ENCODE measurements around the gene NBDY.
"Not testable (repeated sequence)": the region's sequence is repeated elsewhere in the genome, so short reads cannot be mapped to it uniquely, and the experiment has no call there.

The NBDY gene

DNA sequence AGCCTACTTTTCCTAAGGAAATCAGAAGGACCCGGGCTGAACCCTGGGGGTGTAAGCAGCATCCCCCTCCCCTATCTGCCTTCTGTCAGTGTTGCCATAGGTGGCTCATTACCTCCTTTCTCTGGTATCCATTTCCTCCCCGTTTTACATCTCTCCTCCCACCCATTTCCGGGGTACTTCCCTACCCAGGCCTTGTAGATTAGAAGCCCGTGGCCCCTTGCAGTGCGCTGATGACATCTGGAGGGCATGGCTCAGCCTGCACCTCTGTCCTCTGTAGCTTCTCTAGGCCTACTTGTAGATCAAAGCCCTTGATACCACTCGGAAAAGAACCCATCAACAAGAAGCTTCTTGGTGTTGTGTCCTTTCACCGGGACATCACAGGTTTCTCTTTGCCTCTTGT, 71.8 kb downstream of the NBDY start:
- DNase-seq (ENCODE audit: low read depth in 3 of 3): peak in 2 of 3 experiments; percentile 34 to 37

DNA sequence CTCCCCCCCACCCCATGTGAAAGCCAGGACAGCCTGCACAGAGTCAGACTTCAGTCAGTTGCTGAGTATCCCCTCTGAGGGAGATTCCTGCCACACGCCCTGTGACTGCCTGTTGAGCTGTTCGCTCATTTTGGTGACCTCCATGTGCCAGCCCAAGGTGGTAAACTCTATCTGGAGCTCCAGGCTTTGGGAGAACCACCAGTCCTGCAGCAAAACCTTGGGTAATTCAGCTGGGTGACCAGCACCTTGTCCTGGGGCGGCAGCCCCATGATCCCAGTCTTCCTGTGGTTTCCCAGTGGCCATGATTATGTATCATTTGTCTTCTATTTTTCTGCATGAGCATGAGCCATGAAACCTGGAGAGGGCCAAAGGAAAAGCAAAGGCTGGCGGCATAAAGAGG, 73.4 kb downstream of the NBDY start:
- no peak for DNase-seq (ENCODE audit: low read depth in 3 of 3)

DNA sequence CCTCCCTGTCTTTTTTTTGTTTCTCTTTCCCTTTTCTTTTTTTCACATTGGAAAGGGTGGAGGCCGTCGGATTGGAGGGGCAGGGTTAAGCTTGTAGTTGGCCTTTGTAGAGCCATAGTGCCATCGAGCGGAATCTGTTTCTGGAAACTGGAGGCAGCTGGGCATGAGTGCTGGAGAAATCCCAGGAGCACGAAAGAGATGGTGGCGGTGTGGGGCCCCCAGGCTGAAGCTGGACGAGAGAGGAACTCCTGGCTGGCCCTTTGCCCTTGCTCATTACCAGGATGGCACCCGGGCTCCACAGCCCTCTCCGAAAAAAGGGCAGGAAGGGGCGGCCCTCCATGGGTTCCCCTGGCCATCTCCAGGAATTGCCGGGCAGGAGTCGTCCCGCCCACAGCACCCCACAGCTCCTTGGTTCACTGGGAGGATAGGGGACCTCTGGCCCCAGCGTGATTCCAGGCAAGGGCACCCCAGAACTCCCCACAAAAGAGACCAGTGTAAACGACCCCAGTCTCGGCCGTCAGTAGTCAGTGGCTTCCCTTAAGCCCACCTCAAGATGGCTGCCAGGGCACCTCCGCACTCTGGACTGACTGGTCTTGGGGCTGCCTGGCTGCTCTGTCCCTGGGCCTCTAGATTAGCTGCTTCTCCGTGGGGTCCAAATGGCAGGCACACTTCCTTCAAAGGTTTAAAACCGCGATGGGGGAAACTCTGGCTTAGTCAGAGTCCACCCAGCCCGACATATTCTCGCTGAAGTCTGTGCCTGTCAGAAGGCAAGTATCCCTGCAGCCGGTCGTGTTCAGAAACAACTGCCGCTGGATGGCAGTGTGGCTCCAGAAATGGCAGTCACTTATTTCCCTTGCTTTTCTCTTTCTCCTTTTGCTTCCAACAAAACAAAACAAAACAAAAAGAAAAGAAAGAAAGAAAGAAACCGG, 74.1 kb downstream of the NBDY start:
- peak in 2 of 3 experiments; percentile 17 to 23 for DNase-seq (ENCODE audit: low read depth in 3 of 3)

DNA sequence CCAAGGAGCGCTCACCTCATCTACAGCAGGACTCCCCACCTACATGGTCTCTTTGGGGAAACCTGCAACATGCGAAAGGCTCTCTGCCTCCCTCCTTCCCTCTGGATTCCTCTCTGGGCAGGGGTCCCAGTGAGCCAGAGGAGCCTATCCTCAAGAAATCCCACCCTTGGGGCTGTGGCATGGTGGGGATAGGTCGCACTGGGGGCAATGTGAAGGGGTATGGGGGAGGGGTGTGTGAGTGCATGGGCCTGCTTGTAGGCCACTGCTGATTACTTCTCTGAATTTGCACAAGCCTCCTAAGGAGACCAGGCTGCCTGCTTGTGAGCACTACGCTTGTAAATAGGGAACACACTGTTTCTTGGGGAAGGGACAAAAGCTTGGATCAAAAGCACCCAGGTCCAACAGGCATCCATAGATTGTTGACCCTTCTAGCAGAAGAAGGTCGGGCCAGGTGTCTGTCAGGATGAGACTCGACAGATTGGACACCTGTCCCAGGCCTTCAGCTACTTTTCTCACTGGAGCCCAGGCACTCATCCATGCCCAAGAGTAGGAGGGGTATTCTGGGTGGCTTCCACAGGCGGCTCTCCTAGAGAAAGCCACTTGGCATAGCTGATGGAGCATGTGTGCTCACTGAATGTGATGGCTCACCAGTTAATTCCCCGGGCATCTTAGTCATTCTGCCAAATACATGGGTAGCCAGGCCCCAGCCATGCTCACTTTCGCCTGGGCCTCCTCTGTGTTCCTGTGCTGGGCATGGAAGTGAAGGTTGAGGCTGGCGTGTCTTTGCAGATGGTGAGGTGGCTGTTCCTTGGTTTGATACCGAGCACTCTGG, 75.0 kb downstream of the NBDY start:
- DNase-seq (ENCODE audit: low read depth in 3 of 3): no peak

DNA sequence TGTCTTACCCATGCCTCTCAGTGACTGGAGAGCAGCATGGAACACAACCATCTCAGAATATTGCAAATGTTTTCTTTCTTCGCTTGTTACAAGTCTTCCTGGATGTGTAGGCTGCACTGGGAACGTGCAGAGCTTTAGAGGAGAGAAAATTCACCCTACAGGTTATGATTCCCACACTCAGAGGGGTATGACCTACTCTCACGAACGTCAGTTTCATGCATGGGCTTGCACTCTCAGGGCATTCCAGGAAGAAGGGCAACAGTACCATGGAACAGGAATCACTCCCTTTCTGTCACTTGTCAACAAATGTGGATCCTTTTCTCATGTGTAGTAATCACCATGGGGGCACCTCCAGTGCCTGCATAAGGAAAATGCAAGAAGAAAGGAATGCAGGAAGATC, 75.8 kb downstream of the NBDY start:
- no peak for DNase-seq (ENCODE audit: low read depth in 3 of 3)

DNA sequence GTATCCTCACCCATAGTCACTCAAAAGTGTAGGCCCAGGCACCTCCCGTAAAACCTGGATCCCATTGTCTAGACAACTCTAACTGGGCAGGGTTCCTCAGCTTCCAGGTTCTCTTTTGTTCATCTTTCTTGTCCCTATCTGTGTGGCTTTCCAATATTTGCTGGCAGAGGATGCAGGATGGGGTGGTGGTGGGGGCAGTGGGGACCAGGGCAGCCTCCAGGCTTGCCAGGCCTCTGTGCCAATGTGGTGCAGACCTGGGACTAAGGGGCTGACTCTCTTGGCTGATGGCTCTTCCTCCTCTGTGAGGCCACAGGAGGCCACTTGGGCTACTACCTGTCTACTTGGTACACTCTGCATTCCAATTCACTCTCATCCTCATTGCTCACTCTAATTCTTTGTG, 76.4 kb downstream of the NBDY start:
- DNase-seq (ENCODE audit: low read depth in 3 of 3): no peak

DNA sequence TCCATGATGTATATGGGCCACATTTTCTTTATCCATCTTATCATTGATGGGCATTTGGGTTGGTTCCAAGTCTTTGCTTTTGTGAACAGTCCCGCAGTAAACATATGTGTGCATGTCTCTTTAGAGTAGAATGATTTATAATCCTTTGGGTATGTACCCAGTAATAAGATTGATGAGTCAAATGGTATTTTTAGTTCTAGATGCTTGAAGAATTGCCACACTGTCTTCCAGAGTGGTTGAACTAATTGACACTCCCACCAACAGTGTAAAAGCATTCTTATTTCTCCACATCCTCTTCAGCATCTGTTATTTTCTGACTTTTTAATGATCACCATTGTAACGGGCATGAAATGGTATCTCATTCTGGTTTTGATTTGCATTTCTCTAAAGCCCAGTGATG, 77.1 kb downstream of the NBDY start:
- DNase-seq (ENCODE audit: low read depth in 3 of 3): not testable (repeated sequence)

DNA sequence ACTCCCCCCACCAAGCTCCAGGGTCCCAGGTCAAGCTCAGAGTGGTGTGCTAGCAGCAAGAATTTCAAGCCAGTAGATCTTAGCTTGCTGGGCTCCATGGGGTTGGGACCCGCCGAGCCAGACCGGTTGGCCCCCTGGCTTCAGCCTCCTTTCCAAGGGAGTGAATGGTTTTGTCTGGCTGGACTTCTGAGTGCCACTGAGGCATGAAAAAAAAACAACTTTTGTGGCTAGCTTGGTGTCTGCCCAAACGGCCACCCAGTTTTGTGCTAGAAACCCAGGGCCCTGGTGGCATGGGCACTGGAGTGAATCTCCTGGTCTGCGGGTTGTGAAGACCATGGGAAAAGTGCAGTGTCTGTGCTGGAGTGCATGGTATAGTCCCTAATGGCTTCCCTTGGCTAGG, 82.6 kb downstream of the NBDY start:
- no peak for DNase-seq (ENCODE audit: low read depth in 3 of 3)

DNA sequence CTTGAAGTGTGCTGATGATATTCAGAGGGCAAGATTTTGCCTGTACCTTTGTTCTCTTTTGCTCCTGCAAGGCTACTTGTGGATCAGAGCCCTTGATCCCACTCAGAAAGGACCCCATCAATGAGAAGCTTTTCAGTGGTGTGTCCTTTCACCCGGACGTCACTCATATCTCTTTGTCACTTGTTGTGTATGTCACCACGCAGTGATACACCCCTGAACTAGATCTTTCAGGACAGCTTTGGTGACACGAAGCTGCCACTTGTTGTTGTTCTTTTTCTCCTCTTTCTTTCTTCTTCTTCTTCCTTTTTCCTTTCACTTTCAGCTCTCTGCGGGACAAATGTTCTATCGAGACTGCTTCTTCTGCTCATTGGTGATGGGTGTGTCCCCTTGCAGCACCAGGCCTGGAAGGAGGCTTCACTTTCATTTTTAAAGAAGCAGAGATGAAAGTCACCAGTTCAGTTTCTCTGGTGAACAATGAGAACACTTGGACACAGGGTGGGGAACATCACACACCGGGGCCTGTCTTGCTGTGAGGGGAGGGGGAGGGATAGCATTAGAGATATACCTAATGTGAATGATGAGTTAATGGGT, 83.6 kb downstream of the NBDY start:
- no peak for DNase-seq (ENCODE audit: low read depth in 3 of 3)

DNA sequence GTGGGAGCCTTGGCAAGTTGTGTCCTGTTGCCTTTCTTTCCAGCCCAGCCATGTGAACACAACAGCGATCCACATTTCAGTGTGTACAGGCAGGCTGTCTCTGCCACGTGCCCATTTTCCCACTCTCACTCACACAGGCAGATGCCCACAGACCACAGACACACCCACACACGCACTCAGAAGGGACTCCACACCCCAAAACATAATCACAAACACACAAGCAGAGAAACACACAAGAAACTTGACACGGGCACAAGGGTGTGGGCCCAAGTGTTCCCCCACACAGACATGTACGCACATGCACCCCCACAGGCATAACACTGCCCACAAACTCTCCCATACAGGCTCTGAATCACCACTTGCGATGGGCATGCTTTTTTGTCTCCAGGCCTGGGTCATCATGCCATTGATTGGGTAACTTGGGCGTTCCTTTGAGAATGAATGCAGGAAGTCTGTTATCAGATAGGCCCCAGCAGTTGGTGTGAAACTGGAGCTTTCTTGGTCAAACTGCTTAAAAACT, 84.3 kb downstream of the NBDY start:
- peak in 1 of 3 experiments; percentile 13 for DNase-seq (ENCODE audit: low read depth in 3 of 3)

DNA sequence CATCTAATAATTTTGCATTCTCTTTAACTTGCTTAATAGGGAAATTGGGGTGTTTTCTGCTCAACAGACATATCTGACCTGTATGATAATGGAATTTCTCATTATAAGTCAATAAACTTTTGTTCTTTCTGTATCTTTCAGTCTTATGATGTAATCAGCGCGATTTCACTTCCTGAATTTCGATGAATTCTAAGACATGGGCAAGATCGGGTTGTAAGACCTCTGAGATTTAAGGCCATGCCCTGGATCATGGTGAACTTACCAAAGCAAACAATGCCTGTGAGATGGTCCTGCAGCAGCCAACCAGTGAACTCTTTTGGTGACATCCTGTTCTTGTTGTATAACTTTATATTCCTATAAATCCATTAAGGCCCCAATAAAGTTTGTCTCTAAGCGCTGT, 88.1 kb downstream of the NBDY start:
- DNase-seq (ENCODE audit: low read depth in 3 of 3): no peak

DNA sequence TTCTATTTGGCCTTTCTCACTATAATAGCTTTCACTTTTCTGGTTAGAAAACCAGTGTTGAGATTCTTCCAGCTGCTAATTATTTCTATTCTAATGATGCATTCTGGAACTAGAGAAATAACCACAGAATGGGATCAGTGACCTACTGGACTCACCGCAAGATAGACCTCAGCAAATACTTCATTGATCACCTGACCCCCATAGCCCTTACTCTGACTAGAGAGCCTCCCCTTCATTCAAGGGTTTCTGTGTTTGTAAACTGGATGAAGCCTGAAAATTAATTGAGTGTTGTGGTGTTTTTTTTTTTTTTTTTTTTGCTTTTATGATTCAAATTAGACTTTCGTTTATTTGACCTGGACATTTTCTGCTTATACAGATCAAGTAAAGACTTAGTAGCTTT, 97.0 kb downstream of the NBDY start:
- DNase-seq (ENCODE audit: low read depth in 3 of 3): no peak

DNA sequence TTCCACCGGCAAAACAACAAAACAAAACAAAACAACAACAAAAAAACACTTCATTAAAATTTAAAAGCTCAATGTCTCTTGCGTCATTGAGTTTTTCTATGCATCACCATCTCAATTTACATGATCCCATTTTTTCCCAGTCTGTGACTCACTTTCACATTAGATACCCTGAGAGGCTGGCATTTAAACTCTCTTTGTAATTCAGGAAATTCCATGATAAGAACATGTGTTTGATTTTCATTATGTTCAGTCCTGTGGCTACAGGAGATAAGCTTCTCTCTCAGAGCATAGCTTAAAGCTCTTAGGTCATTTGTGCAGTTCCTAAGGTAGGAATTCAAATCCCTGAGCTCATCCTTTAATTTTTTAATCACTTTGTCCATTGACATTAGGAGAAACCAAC, 104.6 kb downstream of the NBDY start:
- no peak for DNase-seq (ENCODE audit: low read depth in 3 of 3)

DNA sequence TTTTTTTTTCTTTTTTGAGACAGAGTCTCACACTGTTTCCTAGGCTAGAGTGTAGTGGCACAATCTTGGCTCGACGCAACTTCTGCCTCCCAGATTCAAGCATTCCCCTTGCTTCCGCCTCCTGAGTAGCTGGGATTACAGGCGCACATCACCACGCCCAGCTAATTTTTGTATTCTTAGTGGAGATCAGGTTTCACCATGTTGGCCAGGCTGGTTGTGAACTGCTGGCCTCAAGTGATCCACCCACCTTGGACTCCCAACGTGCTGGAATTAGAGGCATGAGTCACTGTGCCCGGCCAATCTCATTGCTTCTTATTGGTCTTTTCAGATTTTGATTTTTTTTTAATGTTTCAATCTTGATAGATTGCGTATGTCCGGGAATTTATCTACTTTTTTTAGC, 124.4 kb downstream of the NBDY start:
- DNase-seq (ENCODE audit: low read depth in 3 of 3): no peak

DNA sequence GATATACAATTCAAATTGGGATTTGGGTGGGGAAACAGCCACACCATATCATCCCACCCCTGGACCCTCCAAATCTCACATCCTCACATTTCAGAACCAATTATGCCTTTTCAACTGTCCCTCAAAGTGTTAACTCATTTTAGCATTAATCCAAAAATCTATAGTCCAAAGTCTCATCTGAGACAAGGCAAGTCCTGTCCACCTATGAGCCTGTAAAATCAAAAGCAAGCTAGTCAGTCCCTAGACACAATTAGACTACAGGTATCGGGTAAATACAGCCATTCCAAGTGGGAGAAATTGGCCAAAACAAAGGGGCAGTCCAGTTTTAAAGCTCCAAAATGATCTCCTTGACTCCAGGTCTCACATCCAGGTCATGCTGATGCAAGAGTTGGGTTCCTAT, 128.0 kb downstream of the NBDY start:
- no peak for DNase-seq (ENCODE audit: low read depth in 3 of 3)

DNA sequence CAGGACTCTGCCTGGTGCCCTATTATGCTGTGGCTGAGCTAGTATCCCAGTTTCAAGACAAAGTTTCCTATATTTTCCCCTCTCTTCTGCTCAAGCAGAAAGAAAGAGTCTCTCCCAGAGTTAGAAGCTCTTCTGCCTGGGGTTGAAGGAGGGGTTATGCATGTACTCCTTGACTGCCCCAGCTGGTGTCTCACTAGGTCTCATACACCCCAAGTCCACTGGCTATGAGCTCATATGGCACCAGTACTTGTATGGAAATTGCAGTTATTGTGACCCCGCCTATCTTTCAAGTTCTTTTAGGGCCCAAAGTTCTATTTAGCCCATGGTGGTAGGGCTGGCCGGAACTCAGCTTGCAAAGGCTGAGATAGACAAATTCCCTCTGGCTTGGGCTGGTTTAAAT, 131.8 kb downstream of the NBDY start:
- no peak for DNase-seq (ENCODE audit: low read depth in 3 of 3)

All from stimulated activated CD4-positive, alpha-beta T cell treated with anti-CD3 and anti-CD28 coated beads, TNF-alpha, amount 100 ng/mL, for 4 hours (primary cell).